Right lobe of liver (tissue), 4 donors: ENCODE results near the gene PHETA1.

ENCODE experiments used
- POLR2A ChIP-seq: fragments of 450-650 bp; IDR thresholded peaks from one replicate; pipeline ENCODE4 v1.6.1; 2017; ENCODE audit warnings: antibody characterized with exemption, mild to moderate bottlenecking
- TF ChIP-seq, protein P1 (sequence below), 4 donors: fragments of 200-600 bp in 3 of 4; fragments of 450-650 bp in 1 of 4; IDR thresholded peaks; one replicate each; pipeline versions ENCODE4 v1.5.1 to v1.8.0; 2016 to 2022; ENCODE audit warnings: antibody characterized with exemption in 4 of 4, mild to moderate bottlenecking in 2 of 4
- donor health status: DM: no; HTN: no; CAD: no.
- donor health status: DM: no; HTN: no; CAD: no.
- donor health status: DM: no; HTN: yes; CAD: no.

DNA sequence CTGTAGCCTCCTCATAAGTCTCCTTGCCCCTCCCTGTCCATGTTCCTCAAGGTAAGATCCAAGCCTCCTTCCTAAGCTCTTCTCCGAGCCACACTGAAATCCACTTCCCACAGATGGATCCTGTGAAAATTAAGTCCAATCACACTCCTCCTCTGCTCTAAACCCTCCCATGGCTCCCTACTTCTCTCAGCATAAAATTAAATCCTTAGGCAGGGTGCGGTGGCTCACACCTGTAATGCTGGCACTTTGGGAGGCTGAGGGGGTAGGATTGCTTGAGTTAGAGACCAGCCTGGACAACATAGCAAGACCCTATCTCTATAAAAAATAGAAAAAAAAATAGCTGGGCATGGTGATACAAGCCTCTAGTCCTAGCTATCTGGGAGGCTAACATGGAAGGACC is 2.3 kb downstream of the PHETA1 start:
- TF ChIP-seq, protein P1, sequence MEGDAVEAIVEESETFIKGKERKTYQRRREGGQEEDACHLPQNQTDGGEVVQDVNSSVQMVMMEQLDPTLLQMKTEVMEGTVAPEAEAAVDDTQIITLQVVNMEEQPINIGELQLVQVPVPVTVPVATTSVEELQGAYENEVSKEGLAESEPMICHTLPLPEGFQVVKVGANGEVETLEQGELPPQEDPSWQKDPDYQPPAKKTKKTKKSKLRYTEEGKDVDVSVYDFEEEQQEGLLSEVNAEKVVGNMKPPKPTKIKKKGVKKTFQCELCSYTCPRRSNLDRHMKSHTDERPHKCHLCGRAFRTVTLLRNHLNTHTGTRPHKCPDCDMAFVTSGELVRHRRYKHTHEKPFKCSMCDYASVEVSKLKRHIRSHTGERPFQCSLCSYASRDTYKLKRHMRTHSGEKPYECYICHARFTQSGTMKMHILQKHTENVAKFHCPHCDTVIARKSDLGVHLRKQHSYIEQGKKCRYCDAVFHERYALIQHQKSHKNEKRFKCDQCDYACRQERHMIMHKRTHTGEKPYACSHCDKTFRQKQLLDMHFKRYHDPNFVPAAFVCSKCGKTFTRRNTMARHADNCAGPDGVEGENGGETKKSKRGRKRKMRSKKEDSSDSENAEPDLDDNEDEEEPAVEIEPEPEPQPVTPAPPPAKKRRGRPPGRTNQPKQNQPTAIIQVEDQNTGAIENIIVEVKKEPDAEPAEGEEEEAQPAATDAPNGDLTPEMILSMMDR (IDR thresholded peaks at IDR 0.05): no peak
- no peak for TF ChIP-seq POLR2A
